GM08714 (cell line): Measurements from ENCODE around the gene RHBDF1.

Experiments
- H3K4me3 ChIP-seq: fragments of 200-500 bp; sonication (Bioruptor generic); 2 replicates; pipeline ENCODE4 v1.5.1; 2014; ENCODE audit warnings: mild to moderate bottlenecking, low read length, inconsistent platforms
- ZNF274 ChIP-seq: IDR thresholded peaks from 2 replicates; pipeline ENCODE4 v1.6.1; 2012; ENCODE audit warnings: mild to moderate bottlenecking, low read depth, low read length

RHBDF1 gene

DNA sequence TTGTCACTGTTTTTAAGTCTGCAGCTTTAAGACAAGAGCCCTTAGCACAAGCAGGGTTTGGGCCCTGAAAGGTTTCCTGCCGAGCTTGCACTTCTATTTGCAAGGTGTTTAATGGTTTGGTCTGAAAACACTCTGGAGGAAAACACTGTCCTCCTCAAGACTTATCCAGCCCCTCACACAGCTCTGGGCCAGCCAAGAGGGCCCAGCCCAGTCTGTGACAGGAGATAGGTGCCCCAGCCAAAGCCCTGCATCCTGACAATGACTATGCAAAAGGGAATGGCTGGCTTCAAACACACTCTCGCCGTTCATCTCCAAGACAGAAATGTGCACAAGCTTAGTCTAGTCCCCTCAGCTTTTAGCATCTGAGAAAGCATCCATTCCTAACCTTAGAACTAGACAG is 32.5 kb upstream of the RHBDF1 start:
- no peak overlapping the region for H3K4me3 ChIP-seq
- no peak for TF ChIP-seq ZNF274

DNA sequence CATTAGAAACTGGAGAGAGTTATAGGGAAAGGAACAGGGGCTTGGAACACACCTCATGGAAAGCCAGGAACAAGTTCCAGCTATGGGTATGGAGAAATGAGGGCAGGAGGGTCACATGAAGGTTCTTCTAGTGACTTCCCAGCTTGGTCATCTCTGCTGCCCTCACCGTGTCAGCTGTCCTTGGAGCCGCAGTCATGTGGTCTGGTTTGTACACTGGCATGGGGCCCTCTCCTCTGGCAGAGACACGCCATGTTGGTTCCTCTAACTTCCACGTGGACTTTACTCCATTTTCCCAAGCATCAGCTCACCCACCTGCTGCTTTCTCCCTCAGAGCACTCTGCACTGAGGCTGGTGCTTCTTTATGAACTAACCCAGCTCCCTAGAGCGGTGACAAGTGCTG is 31.9 kb upstream of the RHBDF1 start:
- TF ChIP-seq ZNF274, result no peak
- H3K4me3 ChIP-seq, result no peak overlapping the region

DNA sequence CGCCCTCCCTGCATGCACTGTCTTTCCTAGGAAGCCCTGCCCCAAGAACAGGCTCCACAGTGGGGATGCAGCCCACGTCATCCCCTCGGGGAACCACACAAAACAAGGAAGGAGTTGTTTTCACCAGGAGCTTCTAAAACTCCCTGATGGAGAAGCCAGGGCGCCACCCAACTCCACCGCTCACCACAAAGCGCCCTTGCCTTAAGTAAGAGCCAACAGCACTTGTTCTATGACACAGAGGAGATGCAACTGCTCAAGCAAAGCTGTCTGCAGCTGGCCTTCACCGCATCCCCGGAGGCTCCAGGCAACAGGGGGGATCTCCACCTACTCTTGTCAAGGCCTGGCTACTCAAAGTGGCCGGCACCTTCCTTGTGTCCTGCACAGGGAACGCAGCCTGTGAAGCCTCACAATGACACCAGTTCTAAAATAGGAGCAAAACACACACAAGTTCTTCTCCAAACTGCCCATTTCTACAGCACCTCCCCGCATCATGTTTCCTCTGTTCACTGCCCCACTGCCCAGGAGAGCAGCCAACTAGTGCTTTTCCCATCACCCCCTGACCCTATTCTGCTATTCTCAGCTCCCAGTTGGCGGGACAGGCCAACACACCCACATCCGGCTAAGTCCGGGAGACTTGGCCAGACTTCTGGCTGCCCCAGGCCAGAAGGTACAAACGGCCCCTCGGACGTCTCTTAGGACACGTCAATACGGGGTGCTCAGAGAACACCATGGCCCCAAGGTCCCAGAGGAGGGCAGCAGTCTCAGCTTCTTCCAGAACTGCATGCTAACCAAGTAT is 29.8 kb upstream of the RHBDF1 start:
- no peak for TF ChIP-seq ZNF274
- no peak overlapping the region for H3K4me3 ChIP-seq

DNA sequence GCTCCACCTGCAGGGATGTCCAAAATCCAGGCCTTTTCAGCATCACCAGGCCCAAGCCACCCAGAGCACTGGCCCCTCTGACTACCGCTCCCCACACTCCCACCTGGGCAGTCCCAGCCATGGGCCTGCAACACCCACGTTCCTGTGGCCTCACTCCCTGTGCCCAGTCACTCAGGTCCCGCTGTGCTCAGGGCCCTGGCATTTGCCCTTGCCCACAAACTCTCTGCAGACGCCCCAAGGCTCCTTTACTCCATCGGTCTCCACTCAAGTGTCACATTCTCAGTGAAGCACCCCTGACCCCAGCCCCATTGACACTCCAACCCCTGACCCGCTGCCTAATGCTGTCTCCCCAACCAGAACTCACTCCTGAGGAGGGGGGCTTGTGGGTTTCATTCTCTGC is 29.2 kb upstream of the RHBDF1 start:
- no peak for TF ChIP-seq ZNF274
- H3K4me3 ChIP-seq, result no peak overlapping the region

DNA sequence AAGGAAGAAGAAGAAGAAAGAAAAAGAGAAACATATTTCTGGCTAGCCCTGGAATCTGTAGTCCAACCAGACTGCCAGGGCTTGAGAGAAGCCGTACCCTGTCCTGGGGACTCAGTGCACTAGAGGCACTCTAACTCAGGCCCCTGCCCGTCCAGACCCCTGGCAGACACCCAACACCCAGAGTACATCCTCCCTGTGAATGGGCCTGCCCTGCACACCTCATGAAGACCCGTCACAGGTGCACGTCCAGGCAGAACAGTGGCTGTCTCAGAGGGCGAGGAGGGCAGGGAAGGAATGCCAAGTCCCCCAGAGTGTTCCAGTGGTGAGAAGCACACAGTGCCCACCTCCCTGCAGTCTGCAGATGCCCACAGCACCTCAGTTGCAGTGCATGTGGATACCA is 28.6 kb upstream of the RHBDF1 start:
- H3K4me3 ChIP-seq, result no peak overlapping the region
- TF ChIP-seq ZNF274, result no peak

DNA sequence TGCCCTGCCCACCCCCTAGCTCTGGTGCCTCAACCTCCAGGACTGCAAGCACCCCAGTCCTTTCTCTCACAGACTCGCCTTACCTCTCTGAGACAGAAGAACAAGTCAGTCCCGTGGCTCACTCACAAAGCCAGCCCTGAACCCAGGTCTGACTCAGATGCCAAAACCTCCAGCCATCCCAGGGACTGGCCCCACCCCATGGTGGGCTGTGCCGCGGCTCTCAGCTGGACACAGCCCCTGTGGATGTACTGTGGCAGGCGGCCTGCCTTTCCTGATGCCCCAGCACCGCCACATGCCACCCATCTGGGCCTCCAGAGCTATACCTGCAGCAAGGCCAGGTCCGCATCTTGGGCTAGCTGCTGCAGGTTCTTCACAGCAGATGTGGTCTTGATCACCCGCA is 25.4 kb upstream of the RHBDF1 start:
- no peak for TF ChIP-seq ZNF274
- no peak overlapping the region for H3K4me3 ChIP-seq

DNA sequence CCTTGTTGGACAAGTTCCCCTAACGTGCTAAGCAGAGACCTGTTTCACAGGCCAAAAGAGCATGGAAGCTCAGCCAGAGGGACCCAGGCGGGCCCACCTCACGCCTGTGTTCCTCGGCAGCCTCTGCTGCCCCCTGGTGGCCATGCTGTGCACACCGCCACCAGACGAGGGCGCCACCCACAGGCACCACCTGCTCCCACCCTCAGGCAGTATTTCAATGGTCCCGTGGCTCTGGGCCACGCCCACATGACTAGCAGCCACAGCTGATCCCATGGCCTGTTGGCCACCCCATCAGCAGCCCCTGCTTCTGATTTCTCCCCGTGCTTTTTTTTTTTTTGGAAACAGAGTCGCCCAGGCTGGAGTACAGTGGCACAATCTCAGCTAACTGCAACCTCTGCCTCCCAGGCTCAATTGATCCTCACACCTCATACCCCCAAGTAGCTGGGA is 24.5 kb upstream of the RHBDF1 start:
- no peak overlapping the region for H3K4me3 ChIP-seq
- no peak for TF ChIP-seq ZNF274

DNA sequence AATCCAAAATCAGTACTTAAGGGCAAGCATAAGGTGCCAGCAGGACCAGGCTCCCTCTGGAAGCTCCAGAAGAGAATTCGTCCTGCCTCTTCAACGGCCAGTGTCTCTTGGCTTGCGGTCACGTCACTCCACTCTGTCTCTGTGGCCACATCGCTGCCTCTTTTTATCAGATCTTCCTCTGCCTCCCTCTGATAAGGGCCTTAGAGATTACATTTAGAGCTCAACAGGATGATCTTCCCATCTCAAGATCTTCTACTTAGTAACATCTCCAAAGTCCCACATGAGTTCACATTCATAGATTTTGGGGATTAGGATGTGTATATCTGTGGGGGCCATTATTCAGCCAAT is 22.5 kb upstream of the RHBDF1 start:
- no peak for TF ChIP-seq ZNF274
- H3K4me3 ChIP-seq, result no peak overlapping the region

DNA sequence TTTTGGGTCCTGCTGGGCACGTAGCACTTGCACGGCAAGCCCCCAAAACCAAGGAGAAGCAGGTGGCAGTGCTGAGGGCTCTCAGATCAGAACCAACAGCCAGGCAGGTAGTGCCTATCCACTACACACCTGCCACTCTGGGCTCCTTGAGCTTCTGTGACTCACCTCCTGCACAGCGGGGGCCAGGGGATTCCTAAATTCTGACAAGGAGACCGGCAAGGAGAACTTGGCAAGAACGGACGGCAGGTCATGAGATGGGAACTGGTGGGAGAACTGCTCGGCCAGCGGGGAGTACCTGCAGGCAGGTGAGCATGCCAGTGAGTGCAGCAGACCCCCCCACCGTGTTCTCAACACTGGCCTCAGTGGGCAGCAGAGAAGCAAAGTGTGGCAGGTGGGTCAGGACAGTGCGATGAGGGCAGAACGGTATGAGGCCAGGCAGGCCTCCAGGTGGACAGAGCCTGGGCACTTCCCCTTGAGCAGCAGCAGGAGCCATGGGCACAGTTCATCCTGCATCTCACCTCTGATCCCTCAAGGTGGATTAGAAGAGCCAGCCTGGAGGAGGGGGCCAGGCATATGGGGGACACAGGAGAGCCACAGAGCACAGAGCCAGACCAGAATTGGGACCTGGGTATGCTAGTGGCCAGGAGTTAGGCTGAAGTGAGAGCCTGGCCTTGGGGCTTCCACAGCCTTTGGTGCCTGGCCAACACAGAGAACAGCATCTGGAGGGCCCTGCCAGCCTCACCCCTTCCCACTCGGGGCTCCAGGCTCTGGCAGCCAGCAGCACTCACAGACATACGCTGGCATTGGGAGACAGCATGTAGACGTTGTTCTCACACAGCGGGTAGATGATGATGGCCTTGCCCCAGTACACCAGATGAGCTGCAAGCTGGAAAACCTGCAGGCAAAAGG is 20.3 kb upstream of the RHBDF1 start:
- no peak for TF ChIP-seq ZNF274
- no peak overlapping the region for H3K4me3 ChIP-seq

DNA sequence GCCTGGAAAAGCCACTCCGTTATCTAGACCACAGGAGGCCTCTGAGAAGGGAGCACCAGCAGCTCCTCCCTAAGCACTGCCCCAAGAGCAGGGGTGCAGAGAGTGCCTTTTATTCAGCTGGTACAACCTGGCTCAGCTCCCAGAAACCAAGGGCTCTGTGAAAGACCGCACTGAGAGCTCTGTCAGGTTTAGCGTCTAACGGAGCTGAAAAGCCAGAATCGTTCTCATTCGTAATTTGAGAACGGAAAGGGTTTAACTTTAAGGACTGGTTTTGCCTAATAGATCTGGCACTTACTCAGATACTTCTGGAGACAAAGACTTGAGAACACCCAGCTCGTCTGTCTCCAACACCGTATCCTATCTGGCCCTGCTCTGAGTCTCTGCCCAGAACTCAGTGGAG is 19.1 kb upstream of the RHBDF1 start:
- no peak overlapping the region for H3K4me3 ChIP-seq
- no peak for TF ChIP-seq ZNF274

DNA sequence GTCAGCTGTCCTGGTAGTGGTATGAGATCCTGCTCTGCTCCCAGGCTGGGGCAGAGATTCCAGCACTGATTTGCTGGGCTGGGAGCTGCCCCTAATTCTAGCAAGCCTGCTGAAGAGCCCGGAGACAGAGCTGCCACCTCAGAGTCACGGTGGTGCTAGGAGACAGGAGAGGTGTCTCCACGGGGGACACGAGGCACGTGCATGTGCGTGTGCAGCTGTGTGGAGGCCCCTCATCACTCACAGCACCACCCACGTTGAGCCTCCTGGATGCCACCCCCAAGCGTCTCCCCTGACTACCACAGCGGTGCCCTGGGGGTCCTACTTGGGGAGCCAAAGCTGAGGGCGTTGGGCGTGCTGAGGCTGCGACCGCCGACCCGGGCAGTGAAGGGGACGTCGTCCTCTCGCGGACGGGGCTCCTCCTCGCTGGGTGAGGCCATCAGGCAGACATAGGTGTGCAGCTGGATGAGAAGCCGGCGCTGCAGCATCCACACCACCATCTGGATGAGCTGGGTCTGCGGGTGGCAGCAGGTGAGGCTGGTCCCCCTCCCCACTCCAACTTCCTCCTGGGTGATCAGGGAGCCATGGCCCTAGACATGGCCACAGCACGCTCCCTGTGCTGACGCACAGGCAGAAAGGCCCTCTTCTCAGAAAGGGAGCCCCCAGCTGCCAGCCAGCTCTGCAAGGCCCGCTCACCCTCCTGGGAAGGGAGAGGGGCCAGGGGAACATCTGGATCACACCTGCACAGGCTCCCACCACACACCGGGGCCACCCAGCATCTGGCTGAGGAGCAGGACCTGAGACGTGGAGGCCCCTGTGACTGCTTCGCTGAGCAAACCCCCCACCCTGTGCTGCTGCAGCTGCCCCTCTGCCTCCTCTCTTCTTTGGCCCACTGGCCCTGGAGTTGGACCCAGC is 17.2 kb upstream of the RHBDF1 start:
- no peak for TF ChIP-seq ZNF274
- no peak overlapping the region for H3K4me3 ChIP-seq

DNA sequence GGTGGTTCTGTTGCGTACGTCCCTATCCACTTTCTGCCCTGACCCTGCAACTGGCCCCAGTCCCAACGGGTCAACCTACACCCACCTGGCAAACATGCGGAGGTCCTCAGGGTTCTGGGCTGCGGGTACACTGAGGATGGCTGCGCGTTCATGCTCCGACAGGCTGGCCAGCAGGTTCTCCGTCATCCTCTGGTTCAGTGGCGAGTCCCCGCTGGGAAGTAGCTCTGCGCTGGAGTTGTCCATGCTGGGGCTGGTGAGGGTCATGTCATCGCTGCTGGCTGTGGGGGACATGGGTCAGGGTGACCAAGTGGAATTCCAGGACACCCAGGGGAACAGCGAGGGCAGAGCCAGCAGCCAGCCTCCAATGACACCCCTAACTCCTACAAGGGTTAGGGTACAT is 16.2 kb upstream of the RHBDF1 start:
- H3K4me3 ChIP-seq, result no peak overlapping the region
- TF ChIP-seq ZNF274, result no peak

DNA sequence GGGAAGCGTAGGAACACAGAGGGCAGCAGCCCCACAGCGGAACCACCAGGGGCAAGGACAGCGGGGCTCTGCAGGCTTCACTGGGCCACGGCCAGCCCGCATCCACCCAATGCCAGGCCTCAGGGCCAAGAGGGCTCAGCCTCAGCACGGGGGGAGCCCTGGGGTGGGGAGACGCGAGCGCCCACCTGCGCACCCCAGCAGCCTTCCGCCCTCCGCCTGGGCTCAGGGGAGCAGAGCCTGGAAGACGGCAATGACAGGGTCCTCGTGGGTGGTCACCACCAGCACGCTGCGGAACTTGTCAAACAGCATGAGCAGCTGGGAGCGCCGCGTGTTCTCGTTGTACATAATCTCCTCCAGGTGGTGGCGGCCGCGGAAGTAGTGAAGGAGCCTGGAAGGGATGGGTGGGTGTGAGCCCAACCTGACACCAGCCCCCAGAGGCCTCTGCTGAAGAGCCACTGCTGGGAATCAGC is 14.1 kb upstream of the RHBDF1 start:
- no peak overlapping the region for H3K4me3 ChIP-seq
- TF ChIP-seq ZNF274, result no peak

DNA sequence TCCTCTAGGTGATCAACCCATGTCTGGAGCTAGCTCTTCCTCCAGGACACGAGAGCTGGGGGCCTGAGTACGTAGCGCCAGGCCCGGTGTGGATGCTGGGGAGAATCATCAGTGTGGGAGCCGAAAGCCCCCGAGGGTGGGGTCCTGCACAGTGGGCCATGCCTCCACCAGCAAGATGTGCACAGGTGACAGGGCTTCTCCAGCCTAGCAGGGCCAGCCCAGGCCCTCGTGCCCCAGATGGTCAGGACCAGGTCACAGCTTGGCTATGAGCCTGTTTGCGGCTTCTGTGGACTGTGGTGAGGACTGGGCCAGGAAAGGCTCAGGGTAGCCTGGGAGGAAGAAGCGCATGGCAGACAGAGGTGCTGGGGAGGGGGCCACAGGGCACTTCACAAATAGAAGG is 13.4 kb upstream of the RHBDF1 start:
- no peak for TF ChIP-seq ZNF274
- H3K4me3 ChIP-seq, result no peak overlapping the region
